Lower lobe of right lung (tissue), 2 donors: ENCODE results near the gene ZNF792. TPM values are rescaled to one million over a fixed set of nuclear protein-coding genes. Genes with fewer than 3 reads are reported as not detected.

Source experiments
- ATAC-seq, 2 donors: fragments of 200-7000 bp; cut with Tn5 transposase; one replicate each; pipeline ENCODE4 v1.9.1; 2020 to 2022; ENCODE audit warnings: mild to moderate bottlenecking in 2 of 2, moderate library complexity in 2 of 2
- DNase-seq: peaks from one replicate; pipeline ENCODE4 v3.0.0-alpha.2; 2020
- H3K27ac ChIP-seq: fragments of 200-600 bp; one replicate; pipeline ENCODE4 v1.8.0; 2022
- H3K27me3 ChIP-seq: fragments of 200-600 bp; one replicate; pipeline ENCODE4 v1.8.0; 2022; ENCODE audit warnings: low read depth
- H3K36me3 ChIP-seq: fragments of 200-600 bp; one replicate; pipeline ENCODE4 v1.8.0; 2022; ENCODE audit warnings: mild to moderate bottlenecking
- H3K4me1 ChIP-seq: fragments of 200-600 bp; one replicate; pipeline ENCODE4 v1.8.0; 2022
- H3K4me3 ChIP-seq: fragments of 200-600 bp; one replicate; pipeline ENCODE4 v1.8.0; 2022; ENCODE audit warnings: mild to moderate bottlenecking
- H3K9me3 ChIP-seq: fragments of 200-600 bp; one replicate; pipeline ENCODE4 v1.8.0; 2022
- intact Hi-C: fragments of 100-400 bp; cut with DNase I; formaldehyde crosslinking; loops from one replicate; pipeline ENCODE4 v1.11.0; 2022
- total RNA-seq: library from RNA; stranded (reverse); fragmentation: NEBNext Ultra II Directional; extraction: Animal tissue kit (Norgen Biotek cat#: 25700); gene quantifications from one replicate; pipeline ENCODE4 v1.2.1, GENCODE V29; 2021
- TF ChIP-seq, protein P1 (sequence below): fragments of 200-600 bp; IDR thresholded peaks from one replicate; pipeline ENCODE4 v1.8.0; 2022; ENCODE audit warnings: antibody characterized with exemption, mild to moderate bottlenecking
- donor health status: DM: no; HTN: yes; CAD: no; lungs with severe emphysema.

The ZNF792 gene
- total RNA-seq, 1 donor from 2014 or later: 12.1 TPM

DNA sequence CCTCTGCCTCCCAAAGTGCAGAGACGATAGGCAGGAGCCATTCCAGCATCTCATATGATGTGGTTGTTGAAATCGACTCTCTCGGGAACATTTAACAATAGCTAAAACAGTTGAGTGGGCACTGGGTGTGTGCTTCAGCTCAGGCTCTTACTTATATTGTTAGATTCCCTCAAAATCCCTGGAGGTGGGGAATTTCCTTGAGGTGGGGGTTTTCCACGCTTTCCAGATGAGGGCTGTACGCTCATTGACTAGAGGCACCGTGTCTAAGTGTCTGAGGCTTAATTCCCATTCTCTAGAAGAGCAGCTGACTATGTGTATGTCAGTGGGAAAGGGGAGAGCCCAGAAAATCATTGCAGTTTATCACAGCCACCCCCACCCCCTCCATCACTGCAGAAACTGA, 25.3 kb upstream of the ZNF792 start:
- intact Hi-C loops: no loop called here
- ATAC-seq: no peak

DNA sequence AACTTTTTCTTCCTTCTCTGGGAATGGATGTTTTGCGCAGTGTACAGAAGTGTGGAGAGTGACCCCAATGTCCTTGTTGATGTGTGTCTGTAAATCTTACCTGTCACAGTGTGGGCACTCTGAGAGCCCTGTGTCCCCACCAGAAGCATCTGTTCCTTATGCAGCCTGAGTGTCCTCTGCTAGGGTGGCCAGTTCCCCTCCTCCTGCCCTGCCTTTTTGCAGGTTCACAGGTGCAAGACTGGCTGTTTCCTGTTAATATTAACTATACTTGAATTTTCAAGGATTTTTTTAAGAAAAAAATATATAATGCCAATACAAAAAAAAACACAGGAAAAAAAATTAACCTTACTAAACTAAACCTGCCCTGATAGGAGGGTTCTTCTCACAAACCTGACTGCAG, 24.1 kb upstream of the ZNF792 start:
- no peak for ATAC-seq
- no peaks in the 10 kb centered on the region for H3K36me3 ChIP-seq
- no peaks in the 10 kb centered on the region for H3K9me3 ChIP-seq
- H3K4me3 ChIP-seq: no peak overlapping the region
- intact Hi-C loops: no loop called here
- TF ChIP-seq, protein P1, sequence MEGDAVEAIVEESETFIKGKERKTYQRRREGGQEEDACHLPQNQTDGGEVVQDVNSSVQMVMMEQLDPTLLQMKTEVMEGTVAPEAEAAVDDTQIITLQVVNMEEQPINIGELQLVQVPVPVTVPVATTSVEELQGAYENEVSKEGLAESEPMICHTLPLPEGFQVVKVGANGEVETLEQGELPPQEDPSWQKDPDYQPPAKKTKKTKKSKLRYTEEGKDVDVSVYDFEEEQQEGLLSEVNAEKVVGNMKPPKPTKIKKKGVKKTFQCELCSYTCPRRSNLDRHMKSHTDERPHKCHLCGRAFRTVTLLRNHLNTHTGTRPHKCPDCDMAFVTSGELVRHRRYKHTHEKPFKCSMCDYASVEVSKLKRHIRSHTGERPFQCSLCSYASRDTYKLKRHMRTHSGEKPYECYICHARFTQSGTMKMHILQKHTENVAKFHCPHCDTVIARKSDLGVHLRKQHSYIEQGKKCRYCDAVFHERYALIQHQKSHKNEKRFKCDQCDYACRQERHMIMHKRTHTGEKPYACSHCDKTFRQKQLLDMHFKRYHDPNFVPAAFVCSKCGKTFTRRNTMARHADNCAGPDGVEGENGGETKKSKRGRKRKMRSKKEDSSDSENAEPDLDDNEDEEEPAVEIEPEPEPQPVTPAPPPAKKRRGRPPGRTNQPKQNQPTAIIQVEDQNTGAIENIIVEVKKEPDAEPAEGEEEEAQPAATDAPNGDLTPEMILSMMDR: no peak
- H3K27me3 ChIP-seq: no peaks in the 10 kb centered on the region
- DNase-seq: peak; percentile 6
- H3K4me1 ChIP-seq: peaks cover 17% of the 10 kb centered on the region
- no peak overlapping the region for H3K27ac ChIP-seq

More for the DNA sequence above, 25.3 kb upstream of the ZNF792 start:
- TF ChIP-seq, protein P1: no peak
- Histone ChIP-seq H3K27me3 (no peaks in the 10 kb centered on the region), H3K9me3 (no peaks in the 10 kb centered on the region), H3K27ac (no peak overlapping the region), H3K36me3 (no peaks in the 10 kb centered on the region), H3K4me1 (peaks cover 20% of the 10 kb centered on the region), H3K4me3 (no peak overlapping the region)
- DNase-seq: no peak

DNA sequence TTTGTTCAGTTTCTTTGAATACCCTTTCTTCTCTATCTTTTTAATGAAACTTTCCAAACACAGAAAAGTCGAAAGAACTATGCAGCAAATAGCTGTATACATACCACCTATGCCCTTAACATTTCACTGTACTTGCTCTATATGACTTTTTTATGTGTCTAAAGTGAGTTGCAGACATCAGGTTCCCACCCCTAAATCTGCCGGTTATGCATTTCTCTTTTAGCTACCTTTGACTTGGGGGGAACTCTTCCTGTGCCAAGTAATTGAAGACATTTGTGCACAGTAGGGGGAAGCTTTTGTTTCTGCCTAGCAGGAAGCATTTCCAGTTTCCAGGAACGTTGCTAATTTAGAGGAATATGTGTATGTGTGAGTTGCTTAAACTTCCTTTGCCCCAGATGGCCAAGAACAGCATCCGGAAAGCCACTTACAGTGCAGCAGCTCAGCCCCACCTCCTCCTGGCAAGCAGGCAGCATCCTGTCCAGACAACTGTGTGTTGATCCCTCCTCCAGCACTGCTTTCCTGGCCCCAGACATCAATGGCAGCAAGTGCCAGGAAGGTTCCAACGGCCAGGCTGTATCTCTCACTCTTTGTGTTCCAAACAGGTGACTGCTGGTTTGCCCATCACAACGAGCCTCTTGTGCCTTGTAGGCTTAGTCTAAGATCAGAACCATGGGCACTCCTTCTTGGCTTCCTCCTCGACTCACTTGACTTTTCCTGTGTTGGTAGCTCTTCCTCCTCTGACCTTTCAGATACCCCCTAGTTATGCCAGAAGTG, 21.4 kb upstream of the ZNF792 start:
- DNase-seq (peak; percentile 63), ATAC-seq (peak; percentile 83 to 91)
- no peaks in the 10 kb centered on the region for H3K27me3 ChIP-seq
- no peak overlapping the region for H3K4me3 ChIP-seq
- no peaks in the 10 kb centered on the region for H3K36me3 ChIP-seq
- H3K27ac ChIP-seq: peak overlapping the region; percentile 65
- intact Hi-C loops: no loop called here
- TF ChIP-seq, protein P1: no peak
- H3K4me1 ChIP-seq: peaks cover 17% of the 10 kb centered on the region
- H3K9me3 ChIP-seq: no peaks in the 10 kb centered on the region

DNA sequence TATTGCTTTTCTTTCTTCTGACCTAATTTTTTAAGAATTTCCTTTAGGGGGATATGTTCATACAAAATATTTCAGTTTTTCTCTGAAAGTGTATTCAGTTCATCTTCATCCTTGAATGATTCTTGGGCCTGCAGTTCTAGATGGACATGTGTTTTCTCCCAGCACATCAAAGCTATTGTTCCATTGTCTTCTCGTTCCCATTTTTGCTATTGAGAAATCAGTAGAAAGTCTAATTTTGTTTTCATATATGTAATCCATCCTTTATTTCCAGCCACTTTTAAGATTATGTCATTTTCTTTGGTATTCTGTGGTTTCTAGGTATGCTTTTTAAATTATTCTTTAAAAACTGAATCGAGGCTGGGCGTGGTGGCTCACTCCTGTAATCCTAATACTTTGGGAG, 20.3 kb upstream of the ZNF792 start:
- TF ChIP-seq, protein P1: no peak
- H3K4me3 ChIP-seq: no peak overlapping the region
- intact Hi-C loops: no loop called here
- no peaks in the 10 kb centered on the region for H3K36me3 ChIP-seq
- no peak for DNase-seq
- H3K27ac ChIP-seq: no peak overlapping the region
- H3K27me3 ChIP-seq: no peaks in the 10 kb centered on the region
- ATAC-seq: no peak
- H3K4me1 ChIP-seq: peaks cover 17% of the 10 kb centered on the region
- H3K9me3 ChIP-seq: no peaks in the 10 kb centered on the region

DNA sequence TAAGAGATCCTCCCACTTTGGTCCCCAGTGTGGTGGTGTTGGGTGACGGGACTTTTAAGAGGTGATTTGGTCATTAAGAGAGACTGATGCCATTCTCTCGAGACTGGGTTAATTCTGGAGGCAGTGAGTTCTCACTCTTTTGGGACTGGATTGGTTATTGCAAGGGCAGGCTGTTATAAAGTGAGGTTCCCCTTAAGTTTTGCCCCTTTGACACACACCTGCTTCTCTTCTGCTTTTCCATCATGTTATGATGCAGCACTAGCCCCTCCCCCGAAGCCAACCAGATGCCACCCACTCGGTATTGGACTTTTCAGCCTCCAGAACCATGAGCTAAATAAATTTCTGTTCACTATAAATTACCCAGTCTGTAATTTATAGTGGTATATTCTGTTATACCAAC, 19.8 kb upstream of the ZNF792 start:
- ATAC-seq (no peak), DNase-seq (no peak)
- H3K27me3 ChIP-seq: no peaks in the 10 kb centered on the region
- intact Hi-C loops: no loop called here
- H3K4me3 ChIP-seq: no peak overlapping the region
- H3K27ac ChIP-seq: no peak overlapping the region
- H3K9me3 ChIP-seq: no peaks in the 10 kb centered on the region
- TF ChIP-seq, protein P1: no peak
- peaks cover 17% of the 10 kb centered on the region for H3K4me1 ChIP-seq
- no peaks in the 10 kb centered on the region for H3K36me3 ChIP-seq
